Activated T-helper 1 cell treated with anti-CD3 and anti-CD28 coated beads, Interleukin-12 subunit alpha, Interleukin-12 subunit beta, Interleukin-2, Interleukin-4 antibody, amounts not matched to agents 30 ng/mL and 10 ng/mL and 1 ng/mL, durations not matched to agents 14 hours and 24 hours and 36 hours (primary cell): ENCODE results near the gene TRMT2A. TPM values are rescaled to one million over a fixed set of nuclear protein-coding genes. Genes with fewer than 3 reads are reported as not detected.

ENCODE experiments used
- DNase-seq: peaks from one replicate; pipeline ENCODE4 v3.0.0; 2021; ENCODE audit warnings: low spot score
- H3K27ac Mint-ChIP-seq: one replicate; pipeline ENCODE4 v1.8.0; 2021; ENCODE audit warnings: mild to moderate bottlenecking, mixed read lengths
- H3K27me3 Mint-ChIP-seq: one replicate; pipeline ENCODE4 v1.8.0; 2022; ENCODE audit warnings: mild to moderate bottlenecking, moderate library complexity, mixed read lengths; ENCODE audit not compliant: insufficient read depth
- H3K36me3 Mint-ChIP-seq: one replicate; pipeline ENCODE4 v1.8.0; 2021; ENCODE audit warnings: low read depth, mixed read lengths
- H3K4me1 Mint-ChIP-seq: one replicate; pipeline ENCODE4 v1.8.0; 2021; ENCODE audit warnings: low read depth, mixed read lengths
- H3K4me3 Mint-ChIP-seq: one replicate; pipeline ENCODE4 v1.8.0; 2021; ENCODE audit warnings: mild to moderate bottlenecking, moderate library complexity, mixed read lengths
- H3K9me3 Mint-ChIP-seq: one replicate; pipeline ENCODE4 v1.8.0; 2021; ENCODE audit warnings: mixed read lengths
- intact Hi-C: fragments of 100-400 bp; cut with micrococcal nuclease; formaldehyde crosslinking; loops from one replicate; pipeline ENCODE4 v1.15.1; 2024
- total RNA-seq: library from RNA; stranded (reverse); gene quantifications from 2 replicates; pipeline ENCODE4 v1.2.3, GENCODE V29; 2022

TRMT2A gene
- total RNA-seq, 1 donor from 2014 or later = 142 TPM

DNA sequence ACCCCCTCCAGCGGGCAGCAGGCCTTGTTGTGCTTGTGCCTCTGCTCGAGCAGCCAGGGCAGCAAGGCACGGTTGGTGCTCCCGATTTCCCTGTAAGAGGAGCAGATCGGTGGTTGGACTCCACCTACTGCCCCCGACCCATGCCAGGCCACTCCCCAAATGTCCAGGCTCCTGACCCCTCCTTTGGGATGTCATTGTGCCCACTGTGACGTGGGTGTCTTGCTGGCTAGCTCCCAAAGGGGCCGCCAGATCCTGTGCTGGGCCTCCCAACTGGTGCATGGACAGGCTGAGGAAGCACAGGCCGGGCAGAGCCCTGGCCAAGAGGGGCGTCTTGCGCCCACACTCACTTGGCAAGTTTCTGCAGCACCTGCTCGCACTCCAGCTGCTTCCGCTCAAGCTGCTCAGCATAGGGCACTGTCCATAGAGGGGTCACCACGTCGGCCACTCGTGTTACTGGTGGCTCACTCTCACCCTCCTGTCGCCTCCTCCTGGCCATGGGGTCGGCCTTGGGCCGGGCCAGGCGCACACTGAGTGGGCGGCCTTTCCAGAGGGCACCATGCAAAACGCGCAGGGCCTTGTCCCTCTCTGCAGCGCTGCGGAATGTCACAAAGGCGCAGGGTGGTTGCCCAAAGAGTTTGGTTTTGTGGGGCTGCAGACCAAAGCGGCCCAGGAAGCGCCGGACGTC lies 1.2 kb downstream of the TRMT2A start, which contains the start of gene RANBP1:
Gene RANBP1 (plus strand): TSS at position 414 of the 685 bp plus-strand sequence. CDS start 81 bp downstream, at position 495.
- DNase-seq = no peak
- Mint-ChIP-seq H3K36me3 (peaks cover 48% of the 10 kb centered on the region), H3K4me3 (peak within 1 kb of the TSS; percentile 94), H3K27ac (peak within 1 kb of the TSS; percentile 96), H3K4me1 (peaks cover 43% of the 10 kb centered on the region), H3K9me3 (no peaks in the 10 kb centered on the region), H3K27me3 (peaks cover 3% of the 10 kb centered on the region)
- intact Hi-C loops = loop anchor here (10.0 kb wide), 1 partner anchor 889 kb away; the partner anchor contains the start of gene THAP7

DNA sequence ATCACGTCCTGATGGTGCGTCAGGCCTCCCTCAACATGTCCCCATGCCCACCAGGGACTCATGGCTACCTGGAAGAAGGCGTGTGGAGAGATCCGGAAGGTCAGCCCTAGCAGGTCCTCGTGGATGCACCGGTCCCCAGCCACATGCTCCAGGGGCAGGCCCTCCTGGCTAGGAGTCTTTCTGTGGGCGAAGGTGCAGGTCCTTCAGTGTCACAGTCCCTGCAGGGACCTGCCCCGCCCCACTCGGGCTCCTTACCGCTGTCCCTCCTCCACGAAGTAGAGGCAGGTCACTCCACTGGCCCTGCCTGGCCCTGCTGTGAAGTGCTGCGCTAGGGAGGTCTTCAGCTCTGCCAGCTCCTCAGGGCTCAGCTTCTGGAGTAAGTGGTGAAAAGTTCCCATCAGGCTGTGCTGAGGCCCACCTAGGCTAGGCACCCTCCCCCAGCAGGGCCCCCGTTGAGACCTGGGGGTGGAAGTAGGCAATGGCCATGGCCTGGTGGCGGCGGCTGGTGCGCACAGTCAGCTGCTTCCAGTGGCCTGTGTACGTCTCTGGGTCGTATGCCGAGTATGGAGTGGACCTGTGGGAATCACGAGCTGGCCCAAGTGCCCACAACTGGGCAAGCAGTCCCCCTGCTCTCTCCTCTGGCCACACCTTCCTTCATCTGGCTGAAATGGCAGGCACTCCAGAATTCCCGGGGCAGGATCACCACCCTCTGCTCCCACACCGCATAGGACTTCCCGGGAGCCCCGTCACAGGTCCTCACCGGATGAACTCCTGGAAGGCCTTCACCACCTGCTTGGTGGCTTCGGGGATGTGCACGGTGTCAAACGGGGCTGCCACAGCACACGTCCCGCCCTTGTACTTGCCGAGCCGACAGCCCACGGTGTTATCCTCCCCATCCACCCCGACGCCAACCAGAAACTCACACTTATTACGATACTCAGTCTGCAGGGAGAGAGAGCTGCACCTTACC lies 2.2 kb downstream of the TRMT2A start:
- peak overlapping the region; percentile 81 for H3K4me3 Mint-ChIP-seq
- peak overlapping the region; percentile 74 for H3K27ac Mint-ChIP-seq
- H3K27me3 Mint-ChIP-seq = peaks cover 3% of the 10 kb centered on the region
- intact Hi-C loops = loop anchor here (10.0 kb wide), 1 partner anchor 890 kb away; the partner anchor contains the start of gene THAP7
- peaks cover 43% of the 10 kb centered on the region for H3K36me3 Mint-ChIP-seq
- no peak for DNase-seq
- H3K9me3 Mint-ChIP-seq = no peaks in the 10 kb centered on the region
- H3K4me1 Mint-ChIP-seq = peaks cover 47% of the 10 kb centered on the region

DNA sequence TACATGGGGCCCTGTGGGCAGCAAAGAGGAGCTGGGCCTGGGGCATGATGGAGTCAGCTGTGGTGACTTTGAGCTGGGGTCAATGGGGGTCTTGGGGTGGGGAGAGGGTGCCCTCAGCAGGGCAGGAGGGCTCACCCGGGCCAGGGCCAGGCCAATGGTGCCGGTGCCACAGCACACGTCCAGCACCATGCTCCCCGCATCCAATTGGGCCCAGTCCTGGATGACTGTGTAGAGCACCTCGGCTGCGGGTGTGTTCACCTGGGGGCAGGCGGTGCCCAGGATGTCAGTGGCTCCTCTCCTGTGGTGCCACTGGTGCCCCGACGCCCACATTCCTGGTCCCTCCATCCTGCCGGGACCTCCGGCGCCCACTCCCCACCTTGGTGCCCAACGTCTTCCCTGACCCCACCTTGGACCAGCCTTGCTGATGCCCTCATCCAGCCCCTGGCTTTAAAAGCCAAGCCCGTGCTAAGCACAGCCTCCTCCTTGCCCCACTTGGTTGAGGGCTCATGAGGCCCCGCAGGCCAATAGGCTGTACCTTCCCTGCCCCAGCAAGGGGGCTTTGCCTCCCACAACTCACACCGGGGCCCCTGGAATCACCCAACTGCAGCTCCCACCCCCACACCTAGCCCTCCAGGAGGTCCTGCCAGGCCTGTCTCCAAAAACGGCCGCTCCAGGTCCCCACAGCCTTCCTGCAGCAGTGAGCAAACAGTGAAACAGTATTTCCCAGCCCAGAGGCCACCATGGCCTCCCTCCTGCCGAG lies 3.3 kb downstream of the TRMT2A start:
- no peak for DNase-seq
- Mint-ChIP-seq H3K27me3 (peaks cover 3% of the 10 kb centered on the region), H3K36me3 (peaks cover 34% of the 10 kb centered on the region), H3K4me3 (peak overlapping the region; percentile 26), H3K4me1 (peaks cover 36% of the 10 kb centered on the region), H3K9me3 (no peaks in the 10 kb centered on the region), H3K27ac (peak overlapping the region; percentile 74)
- intact Hi-C loops = loop anchor here (10.0 kb wide), 1 partner anchor 891 kb away; the partner anchor contains the start of gene THAP7

DNA sequence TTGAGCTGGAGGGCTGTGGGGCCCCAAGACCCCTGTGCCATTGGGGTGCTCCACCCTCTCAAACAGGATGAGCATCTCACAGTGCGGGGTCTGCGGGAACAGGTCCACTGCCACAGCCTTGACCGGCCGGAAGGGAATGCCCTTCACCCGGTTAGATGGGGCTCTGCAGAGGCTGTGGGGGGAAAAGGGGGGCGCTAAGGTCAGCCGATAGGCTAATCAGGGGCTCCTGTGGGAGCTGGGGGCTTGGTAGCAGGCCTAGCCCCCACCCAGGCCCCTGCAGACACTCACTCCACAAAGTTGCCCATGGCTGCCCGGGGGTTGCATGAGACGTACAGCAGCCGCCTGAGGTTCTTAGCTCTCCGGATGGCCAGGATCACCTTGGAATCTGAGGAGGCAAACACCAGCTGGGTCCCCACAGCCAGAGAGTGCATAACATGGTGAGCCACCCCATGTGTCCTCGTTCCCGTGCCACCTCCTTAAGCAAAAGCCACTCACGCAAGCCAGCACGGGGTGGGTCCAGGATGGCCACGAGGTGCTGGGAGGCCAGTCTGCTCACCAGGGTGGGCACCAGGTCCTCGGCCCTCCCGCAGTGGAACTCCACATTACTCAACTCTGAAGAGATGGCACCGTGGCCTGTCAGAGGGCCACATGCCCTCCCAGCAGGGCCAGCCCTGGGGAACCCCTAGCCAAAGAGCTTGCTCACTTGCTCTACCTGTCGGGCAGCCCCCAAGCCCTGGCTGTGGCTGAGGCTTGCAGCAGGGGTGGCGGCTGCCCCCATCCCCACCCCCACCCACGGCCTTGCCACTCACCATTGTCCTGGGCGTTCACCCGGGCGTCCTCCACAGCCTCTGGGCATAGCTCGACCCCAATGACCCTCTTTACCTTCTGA lies 4.2 kb downstream of the TRMT2A start:
- H3K27ac Mint-ChIP-seq = peak overlapping the region; percentile 92
- peaks cover 3% of the 10 kb centered on the region for H3K27me3 Mint-ChIP-seq
- no peak for DNase-seq
- intact Hi-C loops = loop anchor here (10.0 kb wide), 1 partner anchor 892 kb away; the partner anchor contains the start of gene THAP7
- H3K4me1 Mint-ChIP-seq = peaks cover 33% of the 10 kb centered on the region
- no peak overlapping the region for H3K4me3 Mint-ChIP-seq
- H3K9me3 Mint-ChIP-seq = no peaks in the 10 kb centered on the region
- peaks cover 32% of the 10 kb centered on the region for H3K36me3 Mint-ChIP-seq

DNA sequence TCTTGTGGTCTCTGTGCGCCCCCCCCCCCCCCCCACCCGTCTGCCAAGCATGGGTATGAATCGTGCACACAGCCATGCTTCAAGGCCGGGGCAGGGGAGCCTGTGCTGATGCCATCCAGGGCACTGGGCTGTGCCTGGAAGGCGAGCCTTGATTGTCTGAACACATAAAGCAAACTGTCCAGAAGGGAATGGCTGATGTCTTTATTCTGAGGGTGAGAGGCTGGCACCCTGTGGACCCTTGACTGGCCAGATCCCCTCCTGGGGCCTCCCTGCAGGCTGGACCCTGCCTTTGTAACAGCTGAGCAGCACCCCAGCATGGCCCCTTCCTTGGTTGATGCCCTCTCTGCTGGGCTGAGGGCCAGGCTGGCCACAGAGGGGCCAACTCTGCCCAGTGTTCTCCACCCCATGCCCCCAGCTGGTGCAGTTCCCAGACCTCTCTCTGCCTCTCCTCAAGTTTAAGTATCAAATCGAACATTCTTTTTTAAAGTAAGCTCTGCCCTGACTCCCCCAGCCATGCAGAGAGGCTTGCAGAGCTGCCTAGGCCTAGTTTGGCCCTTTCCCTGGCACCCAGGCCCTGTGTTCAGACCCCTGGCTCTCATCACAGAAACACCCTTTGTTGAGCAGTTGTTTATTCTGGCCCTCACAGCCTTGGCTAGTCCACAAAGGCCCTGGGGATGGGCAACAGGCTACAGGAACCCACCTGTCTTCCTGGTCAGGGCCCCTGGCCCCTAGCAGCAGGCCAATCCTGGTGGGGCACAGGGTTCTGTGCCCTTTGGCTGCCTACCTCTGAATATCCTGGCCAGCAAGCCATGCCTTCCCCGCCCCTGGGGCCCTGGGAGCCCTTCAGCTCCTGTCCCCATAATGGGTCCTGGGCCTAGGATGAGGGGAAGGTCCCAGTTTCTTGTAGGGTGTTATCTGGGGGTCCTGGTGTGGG lies 5.1 kb downstream of the TRMT2A start:
- Mint-ChIP-seq H3K27ac (peak overlapping the region; percentile 92), H3K36me3 (peaks cover 35% of the 10 kb centered on the region), H3K9me3 (no peaks in the 10 kb centered on the region), H3K4me3 (peak overlapping the region; percentile 51), H3K27me3 (peaks cover 3% of the 10 kb centered on the region), H3K4me1 (peaks cover 33% of the 10 kb centered on the region)
- intact Hi-C loops = loop anchor here (1.0 to 10.0 kb wide), 2 partner anchors 12 to 893 kb away; partner anchors contain the start of gene THAP7
- DNase-seq = no peak

DNA sequence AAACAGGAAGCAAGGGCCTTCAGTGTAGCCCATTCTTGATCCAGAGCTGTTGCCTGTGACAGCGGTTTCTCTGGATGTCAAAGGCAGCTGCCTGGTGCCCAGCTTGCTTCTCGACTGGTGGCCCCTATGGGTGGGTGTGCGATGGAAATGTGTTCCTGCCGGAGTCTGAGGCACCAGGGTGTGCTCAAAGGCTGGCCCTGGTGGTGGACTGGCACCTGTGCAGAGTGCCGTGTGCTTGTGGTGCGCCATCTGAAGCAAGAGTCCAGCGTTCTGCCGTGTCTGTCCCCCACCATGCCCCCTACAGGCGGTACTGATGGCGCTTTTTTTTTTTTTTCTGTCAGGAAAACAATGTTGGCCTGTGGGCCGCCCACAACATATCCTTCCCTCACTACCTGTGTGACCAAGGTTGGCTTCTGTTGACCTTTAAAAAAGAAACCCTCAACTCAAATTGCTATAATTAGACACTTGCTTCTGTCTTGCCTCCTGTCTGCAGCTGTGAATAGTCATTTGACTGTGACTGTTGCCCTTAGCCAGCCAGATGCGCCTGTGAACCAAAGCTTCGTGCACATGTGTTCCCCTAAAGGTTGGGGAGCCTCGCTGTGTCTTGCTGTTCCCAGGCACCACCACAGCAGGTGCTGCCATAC lies 5.9 kb downstream of the TRMT2A start:
- no peak for DNase-seq
- Mint-ChIP-seq H3K4me1 (peaks cover 33% of the 10 kb centered on the region), H3K27ac (peak overlapping the region; percentile 76), H3K4me3 (no peak overlapping the region), H3K9me3 (no peaks in the 10 kb centered on the region), H3K27me3 (peaks cover 3% of the 10 kb centered on the region), H3K36me3 (peaks cover 31% of the 10 kb centered on the region)
- intact Hi-C loops = loop anchor here (1.0 to 10.0 kb wide), 2 partner anchors 11 to 894 kb away; partner anchors contain the start of gene THAP7

DNA sequence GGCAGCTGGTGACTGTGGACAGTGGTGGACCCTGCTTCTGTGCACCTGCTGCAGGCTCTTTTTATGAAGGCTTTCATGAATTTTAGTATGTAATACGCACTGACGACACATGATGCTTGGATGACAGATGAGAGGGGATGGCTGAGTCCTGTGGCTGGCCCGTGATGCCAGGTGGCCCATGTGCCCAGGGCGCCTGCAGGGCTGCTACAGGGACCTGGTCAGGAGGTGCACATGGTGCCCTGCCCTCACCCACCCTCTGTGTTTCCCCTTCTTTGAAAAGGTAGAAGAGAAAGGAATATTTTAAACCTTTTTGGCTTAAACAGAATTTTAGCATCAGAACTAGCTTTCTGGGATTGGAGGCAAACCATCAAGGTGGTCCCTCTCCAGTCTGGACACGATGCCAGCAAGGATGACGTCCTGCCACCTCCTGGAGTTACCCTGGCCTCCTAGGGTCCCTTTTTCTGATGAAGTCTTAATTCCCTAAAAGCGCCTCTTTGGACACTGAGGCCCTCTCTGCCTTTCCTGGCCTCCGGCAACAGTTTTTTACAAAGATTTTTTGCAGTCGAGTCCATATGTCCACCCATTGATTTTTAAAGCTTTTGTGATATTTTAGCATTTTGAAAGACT lies 6.6 kb downstream of the TRMT2A start:
- peaks cover 33% of the 10 kb centered on the region for H3K4me1 Mint-ChIP-seq
- intact Hi-C loops = loop anchor here (10.0 kb wide), 1 partner anchor 894 kb away; the partner anchor contains the start of gene THAP7
- no peak overlapping the region for H3K4me3 Mint-ChIP-seq
- no peaks in the 10 kb centered on the region for H3K9me3 Mint-ChIP-seq
- H3K36me3 Mint-ChIP-seq = peaks cover 31% of the 10 kb centered on the region
- peak overlapping the region; percentile 76 for H3K27ac Mint-ChIP-seq
- H3K27me3 Mint-ChIP-seq = peaks cover 3% of the 10 kb centered on the region
- no peak for DNase-seq

DNA sequence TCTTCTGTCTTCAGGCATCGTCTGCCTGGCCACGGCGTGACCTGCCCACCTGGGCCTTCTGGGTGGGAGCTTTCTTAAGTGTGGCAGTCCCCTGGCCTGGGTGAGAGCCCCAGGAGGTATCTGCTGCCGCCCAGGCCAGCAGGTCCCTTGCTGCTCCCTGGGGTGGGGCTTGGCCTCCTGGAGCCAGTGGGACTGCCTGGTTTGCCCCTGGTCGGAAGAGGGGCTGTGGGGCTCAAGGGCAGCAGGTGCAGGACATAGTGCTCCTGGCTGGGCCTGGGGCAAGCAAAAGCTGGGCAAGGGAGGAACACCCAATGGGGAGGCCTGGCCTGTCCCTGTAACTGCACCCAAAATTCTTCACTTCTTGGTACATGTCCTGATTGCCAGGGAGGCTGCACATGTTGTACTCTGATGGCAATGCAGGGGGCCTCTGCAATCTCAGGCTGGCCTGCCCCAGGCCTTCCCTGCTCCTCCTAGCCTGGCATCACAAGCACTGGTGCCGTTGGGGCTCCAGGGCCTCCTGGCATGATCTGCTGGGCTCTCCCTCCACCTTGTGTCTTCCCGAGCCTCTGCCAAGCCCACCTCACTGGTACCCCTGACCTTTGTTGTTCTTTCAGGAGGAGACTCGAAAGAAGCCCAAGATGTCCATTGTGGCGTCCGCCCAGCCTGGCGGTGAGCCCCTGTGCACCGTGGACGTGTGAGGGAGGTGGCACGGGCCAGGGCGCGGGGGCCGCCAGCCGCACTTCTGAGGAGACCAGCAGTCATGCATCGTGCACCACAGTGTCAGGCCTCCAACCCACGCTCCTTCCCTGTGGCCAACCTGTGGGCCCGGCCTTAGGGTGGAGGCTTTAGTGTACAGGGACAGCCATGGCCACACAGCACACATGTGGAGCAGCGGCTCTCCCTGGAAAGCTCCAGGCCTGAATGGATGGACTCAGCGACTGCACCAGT lies 7.3 kb downstream of the TRMT2A start:
- intact Hi-C loops = loop anchor here (10.0 kb wide), 1 partner anchor 895 kb away; the partner anchor contains the start of gene THAP7
- H3K36me3 Mint-ChIP-seq = peaks cover 30% of the 10 kb centered on the region
- H3K27ac Mint-ChIP-seq = peak overlapping the region; percentile 63
- no peaks in the 10 kb centered on the region for H3K27me3 Mint-ChIP-seq
- H3K9me3 Mint-ChIP-seq = no peaks in the 10 kb centered on the region
- H3K4me1 Mint-ChIP-seq = peaks cover 32% of the 10 kb centered on the region
- no peak for DNase-seq
- H3K4me3 Mint-ChIP-seq = no peak overlapping the region

DNA sequence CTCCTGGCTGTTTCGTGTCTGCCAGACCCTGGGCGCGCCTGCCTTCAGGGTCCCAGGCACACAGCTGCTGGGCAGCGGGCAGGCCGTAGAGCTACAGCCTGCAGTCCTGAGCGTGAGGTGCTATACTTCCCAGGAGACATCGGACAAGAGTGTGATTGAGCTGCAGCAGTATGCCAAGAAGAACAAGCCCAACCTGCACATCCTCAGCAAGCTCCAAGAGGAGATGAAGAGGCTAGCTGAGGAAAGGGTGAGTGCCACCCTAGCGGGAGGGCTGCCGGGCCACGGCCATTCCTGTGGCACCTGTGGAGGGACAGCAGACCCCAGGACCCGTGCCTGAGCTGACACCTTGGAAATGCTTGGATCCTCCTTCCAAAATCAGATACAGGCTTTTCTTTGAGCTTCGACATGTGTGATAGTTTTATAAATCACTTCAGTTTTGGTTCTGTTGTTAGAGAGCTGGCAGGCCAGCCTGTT lies 8.2 kb downstream of the TRMT2A start:
- intact Hi-C loops = no loop called here
- Mint-ChIP-seq H3K27me3 (no peaks in the 10 kb centered on the region), H3K9me3 (no peaks in the 10 kb centered on the region), H3K4me1 (peaks cover 30% of the 10 kb centered on the region), H3K27ac (peak overlapping the region; percentile 55), H3K36me3 (peaks cover 26% of the 10 kb centered on the region), H3K4me3 (no peak overlapping the region)
- DNase-seq = no peak
